Tibial nerve (tissue), 4 donors: ENCODE data around the gene GLIS2. TPM values are rescaled to one million over a fixed set of nuclear protein-coding genes. Genes with fewer than 3 reads are reported as not detected.

Source experiments
- DNase-seq, 2 donors: peaks; one replicate each; pipeline ENCODE4 v3.0.0-alpha.2; 2019; ENCODE audit warnings: low spot score in 2 of 2
- H3K27ac ChIP-seq, 4 donors: fragments of 200-600 bp; sonication (generic) in 3 of 4; one replicate each; pipeline ENCODE4 v1.5.1; 2017 to 2019; ENCODE audit warnings: mild to moderate bottlenecking in 1 of 4
- H3K27me3 ChIP-seq, 2 donors: fragments of 200-600 bp; sonication (generic) in 1 of 2; one replicate each; pipeline versions ENCODE4 v1.5.1 to v1.6.0; 2017 to 2019
- H3K36me3 ChIP-seq, 3 donors: fragments of 200-600 bp; sonication (generic); one replicate each; pipeline ENCODE4 v1.5.1; 2018 to 2019
- H3K4me1 ChIP-seq, 4 donors: fragments of 200-600 bp; sonication (generic) in 3 of 4; one replicate each; pipeline ENCODE4 v1.5.1; 2017 to 2019
- H3K4me3 ChIP-seq, 4 donors: fragments of 200-600 bp; sonication (generic) in 3 of 4; one replicate each; pipeline ENCODE4 v1.5.1; 2017 to 2019; ENCODE audit warnings: mild to moderate bottlenecking in 1 of 4, moderate library complexity in 1 of 4
- H3K9me3 ChIP-seq, 4 donors: fragments of 200-600 bp; sonication (generic) in 3 of 4; one replicate each; pipeline ENCODE4 v1.5.1; 2017 to 2019
- CTCF ChIP-seq, 5 experiments: fragments of 200-600 bp in 3 of 5; fragments of 450-650 bp in 2 of 5; sonication (generic) in 3 of 5; IDR thresholded peaks; one replicate each; pipeline ENCODE4 v1.5.1; 2016 to 2019; ENCODE audit warnings: antibody characterized with exemption in 5 of 5, mild to moderate bottlenecking in 3 of 5, moderate library complexity in 2 of 5
- EP300 ChIP-seq, 2 donors: sonication (generic); formaldehyde crosslinking; IDR thresholded peaks; one replicate each; pipeline ENCODE4 v1.6.1; 2017; ENCODE audit warnings: antibody characterized with exemption in 2 of 2, mild to moderate bottlenecking in 1 of 2
- POLR2A ChIP-seq, 2 donors: fragments of 450-650 bp; IDR thresholded peaks; one replicate each; pipeline ENCODE4 v1.6.1; 2017; ENCODE audit warnings: antibody characterized with exemption in 2 of 2, mild to moderate bottlenecking in 2 of 2, moderate library complexity in 2 of 2
- WGBS, 2 donors: methylation state at CpG; one replicate each; pipeline ENCODE4 v1.1.5; 2018; 5-methylcytosine and 5-hydroxymethylcytosine counted together
- total RNA-seq, 4 donors: library from RNA; depleted of rRNA; stranded (reverse); fragments of >200 nt; gene quantifications; one replicate each; pipeline ENCODE4 v1.1.0, GENCODE V29; 2016

The GLIS2 gene
- total RNA-seq, 4 donors from 2014 or later: 9.0 to 11.1 (median 10.8) TPM

- no peaks in the 10 kb centered on the region for H3K9me3 ChIP-seq
- no peak for TF ChIP-seq CTCF (IDR thresholded peaks at IDR 0.05)
- no peak for TF ChIP-seq POLR2A (IDR thresholded peaks at IDR 0.05)
- TF ChIP-seq EP300 (IDR thresholded peaks at IDR 0.05): no peak
- H3K4me1 ChIP-seq: peaks cover 0 to 97% (median 34%) of the 10 kb centered on the region in 4 donors
- H3K36me3 ChIP-seq: peaks cover 0 to 92% (median 0%) of the 10 kb centered on the region in 3 donors
- H3K4me3 ChIP-seq: no peak overlapping the region
- peak overlapping the region; percentile 55 to 85 (median 72) for H3K27ac ChIP-seq
- H3K27me3 ChIP-seq: no peaks in the 10 kb centered on the region
- WGBS, 2 donors: 37 to 38% methylated on average over 4 to 19 of the region's 20 CpGs
- DNase-seq: peak in 1 of 2 donors; percentile 69
Observed at GRCh38 chr16:4384509-4384942, 68.7 kb downstream of the GLIS2 start.

- DNase-seq: no peak
- 70 to 71% methylated on average over 15 to 18 of the region's 20 CpGs for WGBS, 2 donors
- Histone ChIP-seq H3K4me3 (no peak overlapping the region), H3K4me1 (peaks cover 0 to 97% (median 33%) of the 10 kb centered on the region in 4 donors), H3K27me3 (no peaks in the 10 kb centered on the region), H3K27ac (peak overlapping the region; percentile 55 to 85 (median 72)), H3K9me3 (no peaks in the 10 kb centered on the region), H3K36me3 (peaks cover 0 to 95% (median 0%) of the 10 kb centered on the region in 3 donors)
- TF ChIP-seq CTCF (IDR thresholded peaks at IDR 0.05) (no peak), POLR2A (IDR thresholded peaks at IDR 0.05) (no peak), EP300 (IDR thresholded peaks at IDR 0.05) (no peak)
Observed at GRCh38 chr16:4385066-4385788, 69.4 kb downstream of the GLIS2 start.

GRCh38 chr16:4385789-4386450 is 70.1 kb downstream of the GLIS2 start:
- H3K27ac ChIP-seq: peak overlapping the region; percentile 20 to 85 (median 59)
- no peaks in the 10 kb centered on the region for H3K27me3 ChIP-seq
- DNase-seq: no peak
- WGBS, 2 donors: 55 to 63% methylated on average over 10 of the region's 11 CpGs
- H3K4me1 ChIP-seq: peaks cover 0 to 97% (median 33%) of the 10 kb centered on the region in 4 donors
- peaks cover 0 to 88% (median 0%) of the 10 kb centered on the region in 3 donors for H3K36me3 ChIP-seq
- TF ChIP-seq EP300 (IDR thresholded peaks at IDR 0.05) (no peak), POLR2A (IDR thresholded peaks at IDR 0.05) (no peak), CTCF (IDR thresholded peaks at IDR 0.05) (no peak)
- H3K9me3 ChIP-seq: no peaks in the 10 kb centered on the region
- no peak overlapping the region for H3K4me3 ChIP-seq

- DNase-seq: no peak
- peaks cover 0 to 96% (median 33%) of the 10 kb centered on the region in 4 donors for H3K4me1 ChIP-seq
- peaks cover 0 to 83% (median 0%) of the 10 kb centered on the region in 3 donors for H3K36me3 ChIP-seq
Observed at GRCh38 chr16:4386451-4386805, 70.6 kb downstream of the GLIS2 start.

More at GRCh38 chr16:4386451-4386805, 70.6 kb downstream of the GLIS2 start:
- H3K27ac ChIP-seq: peak overlapping the region; percentile 20 to 85 (median 59)
- H3K9me3 ChIP-seq: no peaks in the 10 kb centered on the region
- WGBS, 2 donors: 51 to 53% methylated on average over 8 of the region's 8 CpGs
- no peak for TF ChIP-seq EP300 (IDR thresholded peaks at IDR 0.05)
- no peak for TF ChIP-seq CTCF (IDR thresholded peaks at IDR 0.05)
- no peak for TF ChIP-seq POLR2A (IDR thresholded peaks at IDR 0.05)
- H3K27me3 ChIP-seq: no peaks in the 10 kb centered on the region
- H3K4me3 ChIP-seq: no peak overlapping the region
